Measurements from ENCODE around the gene NOTO.

- TF ChIP-seq HDGF (IDR thresholded peaks at IDR 0.05; ENCODE audit: borderline replicate concordance) (no peak), ZNF384 (IDR thresholded peaks at IDR 0.05) (no peak), SP1 (IDR thresholded peaks at IDR 0.05) (no peak), FOXM1 (IDR thresholded peaks at IDR 0.05; ENCODE audit: borderline replicate concordance) (no peak), ELF4 (IDR thresholded peaks at IDR 0.05) (no peak), ARNT (IDR thresholded peaks at IDR 0.05) (no peak), FOXA1 (IDR thresholded peaks at IDR 0.05) (no peak), SUZ12 (IDR thresholded peaks at IDR 0.05) (no peak), TARDBP (IDR thresholded peaks at IDR 0.05) (no peak), FOXK2 (IDR thresholded peaks at IDR 0.05) (no peak), BHLHE40 (IDR thresholded peaks at IDR 0.05; ENCODE audit: borderline replicate concordance) (no peak)
These were observed 52.1 kb downstream of the NOTO start for GRCh38 chr2:73254343-73255006.

Data from HEK293T (cell line).